Left lung (tissue), 10 donors: Measurements from ENCODE around the gene MAN1B1. TPM values are rescaled to one million over a fixed set of nuclear protein-coding genes. Genes with fewer than 3 reads are reported as not detected.
A peak's percentile ranks its signal among the peaks of the same experiment; 100 is the strongest.

Source experiments
- ATAC-seq: fragments of 200-7000 bp; cut with Tn5 transposase; one replicate; pipeline ENCODE4 v1.9.1; 2020; ENCODE audit warnings: moderate library complexity
- DNase-seq, 4 donors: peaks; one replicate each; pipeline ENCODE4 v3.0.0-alpha.2; 2013 to 2020
- H3K27ac ChIP-seq, 2 donors: fragments of 200-600 bp; sonication (generic) in 1 of 2; one replicate each; pipeline versions ENCODE4 v1.5.0 to v1.8.0; 2020 to 2021
- H3K27me3 ChIP-seq, 2 donors: fragments of 200-600 bp; sonication (generic) in 1 of 2; one replicate each; pipeline versions ENCODE4 v1.5.0 to v1.8.0; 2020 to 2021
- H3K36me3 ChIP-seq, 2 donors: fragments of 200-600 bp; sonication (generic) in 1 of 2; one replicate each; pipeline versions ENCODE4 v1.5.0 to v1.8.0; 2020 to 2021
- H3K4me1 ChIP-seq, 2 donors: fragments of 200-600 bp; one replicate each; pipeline ENCODE4 v1.8.0; 2021
- H3K4me3 ChIP-seq, 2 donors: fragments of 200-600 bp; sonication (generic) in 1 of 2; one replicate each; pipeline versions ENCODE4 v1.5.0 to v1.8.0; 2020 to 2021; ENCODE audit warnings: mild to moderate bottlenecking in 1 of 2
- H3K9me3 ChIP-seq, 2 donors: fragments of 200-600 bp; sonication (generic) in 1 of 2; one replicate each; pipeline versions ENCODE4 v1.5.0 to v1.8.0; 2020 to 2021
- intact Hi-C, 2 donors: fragments of 100-400 bp; cut with DNase I; formaldehyde crosslinking; loops; one replicate each; pipeline versions ENCODE4 v1.11.2 to v1.14.2; 2022
- polyA plus RNA-seq, 6 donors: library from polyadenylated mRNA; unstranded; fragments of 120-200 nt; gene quantifications; one replicate each; pipeline ENCODE4 v1.2.1, GENCODE V29; 2013; ENCODE audit not compliant: insufficient read length in 6 of 6
- total RNA-seq, 2 donors: library from RNA; stranded (reverse); fragmentation: NEBNext Ultra II Directional; extraction: Animal tissue kit (Norgen Biotek cat#: 25700); gene quantifications; one replicate each; pipeline ENCODE4 v1.2.1, GENCODE V29; 2021
- TF ChIP-seq, protein P1 (sequence below), 2 donors: fragments of 200-600 bp; sonication (generic) in 1 of 2; IDR thresholded peaks; one replicate each; pipeline versions ENCODE4 v1.5.0 to v1.8.0; 2021; ENCODE audit warnings: antibody characterized with exemption in 2 of 2
- donor health status: DM: no; HTN: yes; CAD: no.
- donor health status: DM: no; HTN: no; CAD: no.

The MAN1B1 gene
- total and polyA plus RNA-seq, 8 donors = 51.5 to 74.9 (median 64.8) TPM

DNA sequence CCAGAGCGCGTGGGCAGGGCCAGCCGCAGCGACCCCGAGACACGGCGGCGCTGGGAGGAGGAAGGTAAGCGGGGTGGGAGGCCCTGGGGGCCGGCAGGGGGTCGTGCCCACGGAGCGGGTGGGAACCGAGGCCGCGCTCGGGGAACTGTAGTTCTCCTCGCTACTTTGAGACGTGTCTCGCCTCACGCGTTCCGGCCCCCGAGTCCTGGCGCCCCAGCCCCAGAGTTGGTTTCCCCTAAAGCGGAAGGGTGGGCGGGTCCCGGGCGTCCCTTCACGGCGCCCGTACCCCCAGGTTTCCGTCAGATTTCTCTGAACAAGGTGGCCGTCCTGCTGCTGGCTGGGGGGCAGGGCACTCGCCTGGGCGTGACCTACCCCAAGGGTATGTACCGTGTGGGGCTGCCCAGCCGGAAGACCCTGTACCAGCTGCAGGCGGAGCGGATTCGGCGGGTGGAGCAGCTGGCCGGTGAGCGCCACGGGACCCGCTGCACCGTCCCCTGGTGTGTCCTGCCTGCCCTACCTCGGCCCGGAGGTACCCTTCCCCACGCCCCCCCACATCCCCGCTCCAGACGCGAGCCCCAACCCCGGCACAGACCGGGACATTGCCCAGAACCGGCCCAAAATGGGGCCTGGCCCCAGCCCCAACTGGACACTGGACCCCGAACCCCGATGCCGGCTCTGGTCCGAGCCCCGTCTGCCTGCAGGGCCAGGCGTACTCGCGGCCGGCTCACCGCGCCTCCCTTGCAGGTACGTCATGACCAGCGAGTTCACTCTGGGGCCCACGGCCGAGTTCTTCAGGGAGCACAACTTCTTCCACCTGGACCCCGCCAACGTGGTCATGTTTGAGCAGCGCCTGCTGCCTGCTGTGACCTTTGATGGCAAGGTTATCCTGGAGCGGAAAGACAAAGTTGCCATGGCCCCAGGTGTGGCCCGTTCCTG, 8.8 kb upstream of the MAN1B1 start:
- H3K9me3 ChIP-seq = no peaks in the 10 kb centered on the region
- ATAC-seq (peak; percentile 15), DNase-seq (peak in 1 of 4 donors; percentile 84)
- peaks cover 0 to 46% of the 10 kb centered on the region in 2 donors for H3K36me3 ChIP-seq
- H3K27ac ChIP-seq = peak overlapping the region in 1 of 2 donors; percentile 65
- intact Hi-C loops = no loop called here
- peaks cover 0 to 17% of the 10 kb centered on the region in 2 donors for H3K27me3 ChIP-seq
- peak overlapping the region; percentile 66 to 78 for H3K4me3 ChIP-seq
- H3K4me1 ChIP-seq = peaks cover 11 to 35% of the 10 kb centered on the region in 2 donors
- TF ChIP-seq, protein P1, sequence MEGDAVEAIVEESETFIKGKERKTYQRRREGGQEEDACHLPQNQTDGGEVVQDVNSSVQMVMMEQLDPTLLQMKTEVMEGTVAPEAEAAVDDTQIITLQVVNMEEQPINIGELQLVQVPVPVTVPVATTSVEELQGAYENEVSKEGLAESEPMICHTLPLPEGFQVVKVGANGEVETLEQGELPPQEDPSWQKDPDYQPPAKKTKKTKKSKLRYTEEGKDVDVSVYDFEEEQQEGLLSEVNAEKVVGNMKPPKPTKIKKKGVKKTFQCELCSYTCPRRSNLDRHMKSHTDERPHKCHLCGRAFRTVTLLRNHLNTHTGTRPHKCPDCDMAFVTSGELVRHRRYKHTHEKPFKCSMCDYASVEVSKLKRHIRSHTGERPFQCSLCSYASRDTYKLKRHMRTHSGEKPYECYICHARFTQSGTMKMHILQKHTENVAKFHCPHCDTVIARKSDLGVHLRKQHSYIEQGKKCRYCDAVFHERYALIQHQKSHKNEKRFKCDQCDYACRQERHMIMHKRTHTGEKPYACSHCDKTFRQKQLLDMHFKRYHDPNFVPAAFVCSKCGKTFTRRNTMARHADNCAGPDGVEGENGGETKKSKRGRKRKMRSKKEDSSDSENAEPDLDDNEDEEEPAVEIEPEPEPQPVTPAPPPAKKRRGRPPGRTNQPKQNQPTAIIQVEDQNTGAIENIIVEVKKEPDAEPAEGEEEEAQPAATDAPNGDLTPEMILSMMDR (IDR thresholded peaks at IDR 0.05) = no peak

DNA sequence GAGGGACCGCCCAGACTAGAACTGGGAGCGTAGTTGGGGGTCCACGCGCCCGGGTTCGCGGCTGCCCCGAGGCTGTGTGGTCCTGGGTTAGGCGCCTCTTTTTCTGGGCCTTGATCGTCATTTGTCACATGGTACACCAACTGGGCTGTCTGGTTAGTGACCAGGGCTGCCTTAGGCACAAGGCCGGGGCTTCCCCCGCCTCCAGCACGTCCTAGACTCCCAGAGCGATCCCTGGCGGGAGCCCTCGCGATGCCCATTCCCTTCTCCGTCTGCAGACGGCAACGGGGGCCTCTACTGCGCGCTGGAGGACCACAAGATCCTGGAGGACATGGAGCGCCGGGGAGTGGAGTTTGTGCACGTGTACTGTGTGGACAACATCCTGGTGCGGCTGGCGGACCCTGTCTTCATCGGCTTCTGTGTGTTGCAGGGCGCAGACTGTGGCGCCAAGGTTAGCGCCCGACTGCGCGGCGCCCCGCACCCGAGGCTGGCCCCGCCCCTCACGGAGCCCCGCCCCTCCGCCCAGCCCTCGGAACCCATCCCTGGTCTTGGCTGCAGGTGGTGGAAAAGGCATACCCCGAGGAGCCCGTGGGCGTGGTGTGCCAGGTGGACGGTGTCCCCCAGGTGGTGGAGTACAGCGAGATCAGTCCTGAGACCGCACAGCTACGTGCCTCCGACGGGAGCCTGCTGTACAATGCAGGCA, 7.9 kb upstream of the MAN1B1 start:
- H3K36me3 ChIP-seq = peaks cover 0 to 54% of the 10 kb centered on the region in 2 donors
- H3K4me3 ChIP-seq = peak overlapping the region; percentile 66 to 78

DNA sequence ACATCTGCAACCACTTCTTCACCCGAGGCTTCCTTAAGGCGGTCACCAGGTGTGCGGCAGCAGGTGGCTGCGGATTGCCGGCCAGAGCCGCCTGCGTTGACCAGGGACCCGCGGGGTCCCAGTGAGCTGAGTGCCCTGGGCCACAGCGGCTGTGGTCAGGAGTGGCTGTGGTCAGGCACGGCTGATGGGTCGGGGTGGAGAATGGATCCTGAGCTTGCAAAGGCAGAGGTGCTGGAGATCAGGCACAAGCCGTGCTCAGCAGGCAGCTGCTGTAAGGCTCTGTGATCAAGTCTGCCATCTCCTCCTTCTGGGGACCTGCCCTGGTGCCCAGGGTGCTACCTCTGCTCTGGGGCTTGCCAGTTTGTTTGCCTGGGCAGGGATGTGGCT, 7.4 kb upstream of the MAN1B1 start:
- Histone ChIP-seq H3K27ac (no peak overlapping the region), H3K27me3 (peaks cover 0 to 17% of the 10 kb centered on the region in 2 donors), H3K36me3 (peaks cover 0 to 54% of the 10 kb centered on the region in 2 donors), H3K4me1 (peaks cover 11 to 44% of the 10 kb centered on the region in 2 donors), H3K9me3 (no peaks in the 10 kb centered on the region), H3K4me3 (no peak overlapping the region)
- ATAC-seq (no peak), DNase-seq (no peak)
- intact Hi-C loops = no loop called here
- TF ChIP-seq, protein P1 (IDR thresholded peaks at IDR 0.05) = no peak

More for the DNA sequence above, 7.9 kb upstream of the MAN1B1 start:
- peaks cover 0 to 17% of the 10 kb centered on the region in 2 donors for H3K27me3 ChIP-seq
- TF ChIP-seq, protein P1 (IDR thresholded peaks at IDR 0.05) = no peak
- H3K4me1 ChIP-seq = peaks cover 11 to 42% of the 10 kb centered on the region in 2 donors
- no peak overlapping the region for H3K27ac ChIP-seq
- ATAC-seq = no peak
- intact Hi-C loops = no loop called here
- DNase-seq = peak in 1 of 4 donors; percentile 61
- H3K9me3 ChIP-seq = no peaks in the 10 kb centered on the region

DNA sequence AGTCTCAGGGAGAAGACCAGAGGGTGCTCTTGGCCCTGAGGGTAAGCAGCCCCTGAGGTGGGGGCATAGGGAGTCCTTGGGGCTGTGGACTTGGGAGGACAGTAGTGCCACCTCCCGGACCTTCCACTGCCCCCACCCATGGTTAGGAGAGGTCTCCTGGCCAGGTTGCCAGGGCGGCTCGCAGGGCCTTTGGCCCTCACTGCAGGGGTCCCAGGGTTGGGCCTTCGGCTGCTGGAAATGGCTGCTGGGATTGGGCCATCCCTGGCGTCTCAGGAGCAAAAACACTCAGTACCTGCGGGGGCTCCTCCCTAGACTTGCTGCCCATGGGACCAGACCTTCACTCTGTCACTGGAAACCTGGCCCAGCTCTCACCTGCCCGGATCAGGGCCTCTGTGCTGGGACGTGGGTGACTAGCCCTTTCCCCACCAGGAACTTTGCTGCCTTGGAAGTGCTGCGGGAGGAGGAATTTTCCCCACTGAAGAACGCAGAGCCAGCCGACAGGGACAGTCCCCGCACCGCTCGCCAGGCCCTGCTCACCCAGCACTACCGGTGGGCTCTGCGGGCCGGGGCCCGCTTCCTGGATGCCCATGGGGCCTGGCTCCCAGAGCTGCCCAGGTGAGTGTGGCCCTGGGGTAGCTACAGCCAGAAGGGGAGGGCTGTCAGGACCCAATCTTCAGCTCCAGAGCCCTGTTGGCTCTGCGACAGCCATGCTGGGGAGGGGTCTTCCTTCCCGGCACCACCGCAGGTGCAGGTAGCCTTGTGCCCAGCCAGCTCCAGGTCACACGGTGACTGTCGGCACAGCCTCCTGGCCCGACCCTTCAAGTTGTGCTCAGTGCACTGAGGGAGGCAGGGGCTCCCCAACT, 6.3 kb upstream of the MAN1B1 start:
- ATAC-seq (no peak), DNase-seq (no peak)
- H3K9me3 ChIP-seq = no peaks in the 10 kb centered on the region
- H3K27me3 ChIP-seq = peaks cover 0 to 17% of the 10 kb centered on the region in 2 donors
- peaks cover 13 to 52% of the 10 kb centered on the region in 2 donors for H3K4me1 ChIP-seq
- intact Hi-C loops = no loop called here
- TF ChIP-seq, protein P1 (IDR thresholded peaks at IDR 0.05) = no peak
- H3K36me3 ChIP-seq = peaks cover 0 to 54% of the 10 kb centered on the region in 2 donors
- no peak overlapping the region for H3K4me3 ChIP-seq
- H3K27ac ChIP-seq = no peak overlapping the region
